ENCODE results near the gene TENM3.

DNA sequence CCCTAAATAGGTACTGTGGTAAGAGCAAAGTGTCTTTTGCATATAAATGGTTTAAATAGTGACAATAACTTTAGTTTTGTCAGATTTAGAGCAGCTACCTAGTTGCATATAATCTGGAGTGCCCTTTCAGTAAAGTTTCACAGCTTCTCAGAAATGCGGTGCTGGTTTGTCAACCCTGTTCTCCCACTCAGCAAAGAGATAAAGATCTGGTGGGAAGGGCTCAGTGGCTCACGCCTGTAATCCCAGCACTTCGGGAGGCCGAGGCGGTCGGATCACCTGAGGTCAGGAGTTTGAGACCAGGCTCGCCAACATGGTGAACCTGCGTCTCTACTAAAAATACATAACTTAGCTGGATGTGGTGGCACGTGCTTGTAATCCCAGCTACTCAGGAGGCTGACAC, 45.6 kb upstream of the TENM3 start:
- TF ChIP-seq CTCF (conservative IDR thresholded peaks at IDR 0.05; ENCODE audit: low read length), result no peak
- no peak for TF ChIP-seq EZH2phosphoT487 (IDR thresholded peaks at IDR 0.05; ENCODE audit: borderline replicate concordance, low read depth, low read length)

Measured in OCI-LY7 (cell line).